Retina (tissue), 1 donor: Measurements from ENCODE around the gene CHKB.
A peak's percentile ranks its signal among the peaks of the same experiment; 100 is the strongest.
"Not testable (repeated sequence)": the region's sequence is repeated elsewhere in the genome, so short reads cannot be mapped to it uniquely, and the experiment has no call there.

Source experiments
- DNase-seq: peaks from one replicate; pipeline ENCODE4 v3.0.0-alpha.2; 2016

CHKB gene

DNA sequence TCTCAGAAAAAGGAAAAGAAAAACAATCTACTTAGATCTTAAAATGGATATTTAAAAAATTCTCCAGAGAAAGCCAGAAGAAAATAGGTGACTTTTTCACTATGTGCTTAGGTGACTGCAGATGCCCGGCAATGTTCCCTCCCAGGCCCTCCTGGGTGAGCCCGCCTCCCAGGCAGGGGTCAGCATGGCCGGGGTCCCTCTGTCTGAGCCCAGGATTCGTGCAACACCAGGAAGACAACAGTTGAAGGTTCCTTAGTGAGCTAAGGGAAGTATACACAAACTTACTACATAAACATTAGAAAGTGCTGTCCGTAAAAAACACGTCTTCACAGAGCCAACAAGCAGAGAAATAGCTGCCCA is 29.5 kb upstream of the CHKB start:
- DNase-seq = no peak

DNA sequence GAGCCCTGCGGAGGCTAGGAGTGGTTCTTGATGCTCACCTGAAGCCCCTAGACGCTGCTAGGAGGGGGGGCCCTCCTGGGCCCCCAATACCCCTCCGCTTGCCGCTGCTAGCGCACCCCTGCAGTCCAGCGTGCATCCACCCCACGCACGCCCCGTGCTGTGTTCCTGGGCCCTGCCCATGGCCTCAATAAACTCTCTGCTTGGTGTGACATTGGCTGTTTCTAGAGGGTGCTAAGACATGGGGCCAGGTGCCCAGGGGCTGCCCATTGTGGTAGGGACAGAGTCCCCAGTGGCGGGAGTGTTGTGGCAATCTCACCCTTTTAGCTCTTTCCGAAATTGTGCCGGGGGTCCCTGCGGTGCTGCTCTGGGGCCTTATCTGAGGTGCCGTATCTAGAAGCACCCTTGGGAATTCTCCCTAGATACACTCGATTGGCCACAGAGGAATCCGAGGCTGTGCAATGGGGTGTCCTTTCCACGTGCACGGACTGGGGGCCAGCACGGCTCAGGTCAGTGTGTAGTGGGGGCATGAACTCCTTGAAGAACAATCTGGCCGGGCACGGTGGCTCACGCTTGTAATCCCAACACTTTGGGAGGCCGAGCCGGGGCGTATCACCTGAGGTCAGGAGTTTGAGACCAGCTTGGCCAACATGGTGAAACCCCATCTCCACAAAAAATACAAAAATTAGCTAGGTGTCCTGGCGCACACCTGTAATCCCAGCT is 28.9 kb upstream of the CHKB start:
- DNase-seq = no peak

DNA sequence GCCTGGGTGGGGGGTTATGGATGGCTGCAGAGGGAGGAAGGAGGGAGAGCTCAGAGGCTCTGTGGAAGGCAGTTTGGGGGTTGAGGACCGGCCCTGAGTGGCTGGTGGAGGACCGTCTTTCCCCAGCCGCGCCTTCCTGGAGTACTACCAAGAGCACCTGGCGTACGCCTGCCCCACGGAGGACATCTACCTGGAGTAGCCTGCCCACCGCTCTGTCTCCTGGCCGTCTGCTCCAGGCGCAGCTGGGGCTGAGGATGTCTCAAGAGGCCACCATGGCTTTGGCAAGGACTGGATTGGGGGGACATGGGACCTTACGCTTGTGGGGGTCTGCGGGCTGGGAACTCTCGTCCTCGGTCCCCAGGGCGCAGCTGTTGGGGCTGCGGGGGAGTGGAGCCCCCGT is 27.9 kb upstream of the CHKB start:
- DNase-seq = no peak

DNA sequence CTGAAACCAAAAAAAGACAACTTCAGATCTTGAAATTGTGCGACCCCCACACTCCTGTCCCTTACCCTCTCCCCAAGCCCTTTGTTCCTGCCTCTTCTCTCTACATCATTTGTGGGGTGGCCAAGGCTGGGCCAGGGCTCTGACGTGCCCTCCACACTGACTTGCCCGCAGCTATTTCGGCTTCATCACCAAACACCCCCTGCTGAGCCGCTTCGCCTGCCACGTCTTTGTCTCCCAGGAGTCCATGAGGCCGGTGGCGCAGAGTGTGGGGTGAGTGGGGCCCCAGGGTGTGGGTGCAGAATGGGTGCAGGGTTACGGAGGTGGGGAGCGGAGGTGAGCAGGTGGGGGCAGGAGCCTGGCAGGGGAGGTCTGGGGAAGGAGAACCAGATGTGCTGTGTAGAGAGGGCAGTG is 27.4 kb upstream of the CHKB start:
- no peak for DNase-seq

- DNase-seq = no peak
These were observed 26.9 kb upstream of the CHKB start for GRCh38 chr22:50609599-50609998.

GRCh38 chr22:50608996-50609395 is 26.3 kb upstream of the CHKB start:
- no peak for DNase-seq

- not testable (repeated sequence) for DNase-seq
These were observed 25.6 kb upstream of the CHKB start for GRCh38 chr22:50608058-50608840.

- no peak for DNase-seq
These were observed 25.0 kb upstream of the CHKB start for GRCh38 chr22:50607659-50608020.

DNA sequence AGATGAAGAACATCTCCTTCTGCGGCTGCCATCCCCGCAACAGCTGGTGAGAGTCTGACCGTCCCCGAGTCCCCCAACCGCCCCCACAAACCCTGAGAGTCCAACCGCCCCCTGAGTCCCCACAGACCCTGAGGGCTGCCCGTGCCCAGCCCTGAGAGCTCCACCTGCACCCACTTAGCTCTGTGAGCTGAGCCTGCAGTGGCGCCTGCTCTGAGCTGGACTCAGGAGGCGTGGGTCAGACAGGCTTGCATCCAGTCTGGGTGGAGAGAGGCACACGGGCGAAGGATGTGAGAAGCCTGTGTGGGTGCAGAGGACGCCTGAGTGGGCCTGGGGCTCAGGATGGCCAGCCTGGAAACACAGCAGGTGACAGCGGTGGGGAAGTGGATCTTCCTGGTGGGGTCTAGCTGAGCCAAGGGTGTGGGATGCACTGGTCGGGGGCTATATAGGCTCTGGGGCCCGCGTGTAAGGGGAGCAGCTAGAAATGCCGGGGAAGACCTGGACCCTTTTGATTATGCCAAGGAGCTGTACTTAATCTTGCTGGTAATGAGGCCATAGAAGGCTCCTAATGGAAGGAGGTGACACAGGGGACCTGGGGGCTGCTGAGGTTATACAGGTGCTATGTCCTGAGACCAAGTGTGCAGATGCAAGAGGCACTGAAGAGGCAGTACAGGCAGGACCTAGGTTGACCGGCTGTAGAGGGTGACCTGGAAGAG is 24.5 kb upstream of the CHKB start:
- DNase-seq = no peak

- DNase-seq = no peak
These were observed 23.7 kb upstream of the CHKB start for GRCh38 chr22:50606165-50606945.

- DNase-seq = no peak
These were observed 23.0 kb upstream of the CHKB start for GRCh38 chr22:50605613-50606074.

DNA sequence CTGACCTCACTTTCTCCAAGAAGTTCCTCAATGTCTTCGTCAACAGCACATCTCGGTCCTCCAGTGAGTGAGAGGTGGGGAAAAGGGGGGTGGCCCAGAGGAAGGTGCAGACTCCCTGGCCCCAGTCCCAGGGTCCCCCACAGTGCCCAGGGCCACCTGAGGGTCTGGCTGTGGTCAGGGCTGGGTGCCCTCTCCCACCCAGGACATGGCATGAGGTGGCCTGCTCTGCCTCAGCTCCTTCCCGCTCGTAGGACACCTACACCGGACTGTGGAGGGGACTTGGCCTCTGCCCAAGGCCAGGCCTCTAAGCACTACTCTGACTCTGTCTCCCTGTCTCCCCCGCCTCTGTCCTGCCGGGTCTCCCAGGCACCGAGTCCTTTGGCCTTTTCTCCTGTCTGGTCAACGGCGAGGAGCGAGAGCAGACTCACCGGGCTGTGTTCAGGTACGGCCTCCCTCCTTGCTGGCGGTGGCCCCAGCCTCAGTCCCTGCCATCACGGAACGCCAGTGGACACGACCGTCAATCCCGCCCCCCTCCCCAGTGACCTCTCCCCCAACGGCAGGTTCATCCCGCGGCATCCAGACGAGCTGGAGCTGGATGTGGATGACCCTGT is 22.5 kb upstream of the CHKB start:
- DNase-seq = no peak

GRCh38 chr22:50604256-50605001 is 21.8 kb upstream of the CHKB start:
- DNase-seq = no peak

DNA sequence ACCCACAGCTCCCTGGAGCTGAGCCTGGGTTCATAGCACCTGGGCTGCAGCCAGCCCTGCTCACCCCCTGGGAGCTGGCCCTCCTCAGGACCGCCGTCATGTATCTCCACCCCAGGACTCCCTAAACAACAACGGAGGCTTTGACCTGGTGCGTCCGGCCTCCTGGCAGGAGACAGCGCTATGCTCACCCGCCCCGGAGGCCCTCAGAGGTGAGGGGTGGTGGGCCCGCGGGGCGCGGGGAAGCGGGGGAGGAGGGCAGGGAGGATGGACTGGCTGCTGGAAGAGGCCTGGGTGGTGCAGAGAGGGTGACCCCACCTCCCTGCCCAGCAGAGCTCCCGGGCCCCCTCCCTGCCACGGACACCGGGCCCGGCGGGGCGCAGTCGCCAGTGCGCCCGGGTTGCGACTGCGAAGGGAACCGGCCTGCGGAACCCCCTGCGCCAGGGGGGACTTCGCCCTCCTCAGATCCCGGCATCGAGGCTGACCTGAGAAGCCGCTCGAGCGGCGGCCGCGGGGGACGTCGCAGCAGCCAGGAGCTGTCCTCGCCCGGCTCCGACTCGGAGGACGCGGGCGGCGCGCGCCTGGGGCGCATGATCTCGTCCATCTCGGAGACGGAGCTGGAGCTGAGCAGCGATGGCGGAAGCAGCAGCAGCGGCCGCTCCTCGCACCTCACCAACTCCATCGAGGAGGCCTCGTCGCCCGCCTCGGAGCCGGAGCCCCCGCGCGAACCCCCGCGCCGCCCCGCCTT is 21.0 kb upstream of the CHKB start:
- no peak for DNase-seq

DNA sequence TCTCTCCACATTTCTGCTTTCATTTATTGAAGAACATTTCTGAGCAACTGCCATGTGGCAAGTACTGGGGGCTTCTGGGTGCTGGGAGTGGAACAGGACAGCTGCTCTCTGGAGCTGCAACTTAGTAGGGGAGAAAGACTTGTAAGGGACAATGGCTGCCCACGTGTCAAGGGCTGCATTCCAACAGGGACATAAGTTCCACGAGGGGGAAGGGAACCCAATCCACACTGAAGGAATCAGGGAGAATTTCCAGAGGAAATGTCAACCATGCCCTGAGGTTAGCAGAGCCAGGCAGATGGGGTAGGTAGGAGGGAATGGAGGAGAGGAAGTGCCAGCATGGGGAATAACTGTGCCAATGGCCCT is 19.7 kb upstream of the CHKB start:
- DNase-seq = no peak

DNA sequence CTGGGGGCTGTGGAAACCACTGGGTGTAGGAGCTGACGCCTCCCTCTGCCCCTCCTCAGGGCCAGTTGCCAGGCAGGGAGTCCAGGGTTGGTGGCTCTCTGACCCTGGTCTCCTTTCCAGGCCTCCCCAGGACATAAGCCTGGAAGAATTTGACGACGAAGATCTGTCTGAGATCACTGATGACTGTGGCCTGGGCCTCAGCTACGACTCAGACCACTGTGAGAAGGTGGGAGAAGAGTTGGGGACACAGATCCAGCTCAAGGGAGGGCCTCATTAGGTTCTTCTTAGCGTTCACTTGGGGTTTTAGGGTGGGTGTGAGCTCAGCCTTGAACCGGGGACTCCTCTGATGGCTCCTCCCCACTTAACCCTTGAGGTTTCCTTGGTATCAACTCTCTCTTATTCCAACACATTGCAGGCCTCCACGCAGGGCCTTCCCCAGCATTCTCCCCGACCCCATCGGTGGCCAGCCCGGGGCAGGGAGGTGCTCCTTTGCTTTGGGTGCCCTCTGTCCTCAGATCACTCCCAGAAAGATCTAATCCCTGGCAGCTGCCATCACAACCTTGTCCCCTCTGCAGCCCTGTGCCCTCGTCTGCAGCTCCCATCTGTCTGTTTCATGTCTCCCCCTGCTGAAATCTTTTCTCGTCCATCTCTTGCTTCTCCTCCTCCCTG is 19.2 kb upstream of the CHKB start:
- no peak for DNase-seq

DNA sequence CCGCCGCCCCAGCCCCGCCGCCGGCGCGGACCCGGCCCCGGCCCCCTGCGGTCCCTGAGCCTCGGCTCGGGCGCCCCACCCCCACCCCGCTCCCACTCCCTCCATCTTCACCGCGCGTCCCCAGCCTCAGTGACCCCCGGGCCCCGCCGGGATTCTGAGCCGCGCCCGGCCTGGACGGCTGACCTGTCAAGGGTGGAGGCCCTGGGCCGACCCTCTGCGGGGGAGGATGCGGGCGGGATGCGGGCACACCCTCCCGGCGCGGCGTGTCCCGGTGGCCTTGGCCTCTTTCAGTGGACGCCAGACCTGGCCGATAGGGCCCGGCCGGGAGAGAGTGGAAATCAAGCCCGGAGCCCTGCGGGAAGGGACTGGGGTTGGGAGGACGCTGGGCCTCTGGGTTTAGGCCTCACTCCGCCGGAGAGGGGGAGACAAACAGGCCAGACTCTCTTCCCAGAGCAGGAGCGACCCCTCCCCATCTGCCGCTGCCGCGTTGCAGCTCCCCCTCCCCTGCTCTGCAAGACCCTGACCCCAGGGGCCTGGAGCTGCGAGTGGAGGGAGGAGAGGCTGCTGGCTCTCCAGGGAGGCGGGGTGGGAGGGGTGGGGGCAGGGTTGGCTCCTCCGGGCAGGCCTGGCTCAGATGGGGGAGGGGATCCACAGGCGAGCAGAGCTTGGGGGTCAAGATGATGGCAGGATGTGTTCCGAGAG is 18.5 kb upstream of the CHKB start:
- peak; percentile 79 for DNase-seq

GRCh38 chr22:50600538-50600937 is 17.9 kb upstream of the CHKB start, which contains the start of gene MAPK8IP2:
TSS of gene MAPK8IP2 (plus strand) at chr22:50600793. CDS start at chr22:50600819, 26 bp downstream.
- no peak for DNase-seq

DNA sequence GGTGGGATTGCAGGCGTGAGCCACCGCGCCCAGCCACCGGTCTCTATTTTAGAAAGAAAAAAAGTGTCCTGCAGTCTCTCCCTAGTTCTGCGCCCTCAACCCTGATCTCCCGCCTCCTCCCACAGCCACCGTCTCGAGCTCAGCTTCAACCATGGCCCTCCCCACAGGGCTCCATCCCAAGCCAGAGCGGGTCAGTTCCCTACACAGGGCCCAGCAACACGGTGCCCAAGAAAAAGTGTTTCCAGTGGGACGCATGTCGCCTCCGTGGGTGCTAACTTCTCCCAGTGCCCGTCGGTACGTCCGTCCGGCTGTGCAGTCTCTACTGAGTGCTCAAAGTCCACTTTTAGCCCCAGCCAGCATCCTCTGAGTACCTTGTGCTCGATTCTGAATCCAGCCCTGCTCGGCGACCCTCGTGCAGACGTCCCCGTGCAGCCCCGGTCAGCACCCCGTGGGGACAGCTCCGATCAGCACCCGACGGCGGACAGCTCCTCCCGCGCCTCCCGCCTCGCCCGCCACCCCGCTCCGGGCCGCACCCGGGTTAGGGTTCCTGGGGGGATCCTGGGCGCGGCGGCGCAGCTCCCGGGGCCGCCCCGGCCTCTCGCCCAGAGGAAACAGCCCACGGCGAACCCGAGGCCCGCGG is 17.3 kb upstream of the CHKB start:
- peak; percentile 83 for DNase-seq
